Epithelial cell of esophagus (primary cell): ENCODE results near the gene PREX1.

ENCODE experiments used
- DNase-seq: peaks from one replicate; pipeline ENCODE4 v3.0.0; 2010; ENCODE audit warnings: low read depth
- H3K4me3 ChIP-seq: 2 replicates; pipeline ENCODE4 v1.5.1; 2011; ENCODE audit warnings: mild to moderate bottlenecking, low read length, control low read depth
- CTCF ChIP-seq: IDR thresholded peaks from 2 replicates; pipeline ENCODE4 v1.5.1; 2011; ENCODE audit warnings: low read depth, mild to moderate bottlenecking, low read length, control low read depth, inconsistent platforms; ENCODE audit not compliant: insufficient read depth; ENCODE audit errors: missing control alignments

Gene PREX1

DNA sequence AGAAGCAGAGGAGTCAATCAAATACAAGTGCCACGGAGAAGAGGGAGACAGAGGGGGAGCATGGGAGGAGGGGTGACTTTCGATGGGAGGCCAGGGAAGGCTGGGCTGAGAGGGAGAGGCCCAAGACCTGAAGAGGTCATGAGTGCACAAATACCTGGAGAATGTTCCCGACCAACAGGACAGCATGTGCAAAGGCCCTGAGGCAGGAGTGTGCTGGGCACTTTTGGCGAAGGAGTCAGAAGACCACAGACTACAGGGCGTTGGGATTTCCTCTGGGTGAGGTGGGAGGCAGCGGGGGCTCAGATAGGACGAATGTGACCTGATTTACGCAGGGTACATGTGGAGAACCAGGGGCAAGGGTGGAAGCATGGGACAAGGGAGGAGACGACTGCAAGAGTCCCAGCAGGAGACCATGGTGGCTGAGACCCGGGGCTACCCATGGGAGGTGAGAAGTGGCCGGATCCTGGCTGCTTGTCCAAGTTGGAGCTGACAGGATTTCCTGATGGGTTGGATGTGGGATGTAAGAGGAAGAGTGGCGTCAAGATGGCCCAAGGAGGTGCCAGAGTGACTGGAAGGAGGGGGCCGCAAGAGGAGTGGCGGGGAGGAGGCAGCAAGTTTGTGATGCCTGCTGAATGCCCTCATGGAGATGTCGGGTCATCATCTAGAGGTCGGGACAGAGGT is 23.4 kb downstream of the PREX1 start:
- no peak for TF ChIP-seq CTCF

DNA sequence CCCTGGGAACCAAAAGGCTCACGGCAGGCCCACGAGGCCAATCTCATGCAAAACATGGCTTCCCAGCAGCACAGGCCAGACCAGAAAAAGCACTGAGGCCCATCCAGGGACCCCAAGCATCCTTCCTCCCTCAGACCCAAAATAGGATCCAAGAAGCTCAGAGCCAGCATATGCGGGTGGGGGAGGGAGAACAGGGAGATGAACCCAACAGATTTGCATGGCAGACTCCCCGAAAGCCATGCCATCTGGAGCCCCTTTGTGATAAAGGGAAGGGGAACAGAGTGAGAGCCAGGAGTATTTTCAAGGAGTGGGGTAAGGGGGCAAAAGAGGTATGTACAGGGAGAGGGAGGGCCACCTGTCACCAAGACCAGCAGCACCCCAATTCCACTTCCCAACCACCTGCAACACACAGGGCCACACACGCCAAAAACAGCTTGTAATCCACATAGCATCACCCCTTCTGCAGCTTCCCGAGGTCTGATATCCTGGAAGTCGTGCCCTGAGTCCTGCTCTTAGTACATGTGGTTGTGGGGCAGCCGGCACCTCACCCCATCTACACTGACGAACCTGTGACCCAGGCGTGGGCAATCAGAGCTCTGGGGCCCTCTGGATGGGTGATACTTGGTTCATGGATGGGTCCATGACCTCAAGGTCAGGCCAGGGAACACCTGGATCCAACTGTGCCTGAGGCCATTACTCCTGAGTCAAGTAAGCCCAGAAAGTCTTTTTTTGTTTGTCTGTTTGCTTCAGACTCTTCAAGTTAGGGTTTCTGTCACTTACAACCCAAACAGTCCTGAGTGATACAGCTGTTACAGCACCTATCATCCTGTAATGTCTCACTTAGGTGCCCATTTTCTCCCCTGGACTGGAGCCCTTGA is 24.4 kb downstream of the PREX1 start:
- TF ChIP-seq CTCF: no peak
- no peak overlapping the region for H3K4me3 ChIP-seq
- DNase-seq: no peak

More for the DNA sequence above, 23.4 kb downstream of the PREX1 start:
- DNase-seq: no peak
- H3K4me3 ChIP-seq: no peak overlapping the region

- no peak overlapping the region for H3K4me3 ChIP-seq
- DNase-seq: no peak
- TF ChIP-seq CTCF: no peak
These were observed 25.2 kb downstream of the PREX1 start for GRCh38 chr20:48802647-48803046.

- no peak for TF ChIP-seq CTCF
- no peak for DNase-seq
- H3K4me3 ChIP-seq: no peak overlapping the region
These were observed 25.6 kb downstream of the PREX1 start for GRCh38 chr20:48802216-48802615.

DNA sequence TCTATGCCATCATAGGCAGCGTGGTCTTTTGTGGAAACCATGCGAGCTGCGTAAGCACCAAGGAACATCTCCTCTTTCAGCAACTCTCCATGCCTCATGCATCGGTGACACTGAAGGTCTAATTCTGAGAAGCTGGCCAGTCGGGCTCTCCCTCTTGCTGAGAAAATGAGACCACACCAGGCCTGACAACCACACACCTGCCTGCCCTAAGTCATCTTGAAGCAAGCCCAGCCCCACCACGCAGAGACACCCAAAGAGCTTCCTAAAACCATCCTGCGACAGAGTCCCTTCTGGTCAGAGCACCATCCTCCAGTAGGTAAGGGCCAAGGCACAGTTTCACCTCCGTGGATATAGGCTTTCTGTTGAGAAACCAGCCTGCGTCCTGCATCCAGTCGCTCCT is 26.6 kb downstream of the PREX1 start:
- TF ChIP-seq CTCF: no peak
- H3K4me3 ChIP-seq: no peak overlapping the region
- DNase-seq: no peak

DNA sequence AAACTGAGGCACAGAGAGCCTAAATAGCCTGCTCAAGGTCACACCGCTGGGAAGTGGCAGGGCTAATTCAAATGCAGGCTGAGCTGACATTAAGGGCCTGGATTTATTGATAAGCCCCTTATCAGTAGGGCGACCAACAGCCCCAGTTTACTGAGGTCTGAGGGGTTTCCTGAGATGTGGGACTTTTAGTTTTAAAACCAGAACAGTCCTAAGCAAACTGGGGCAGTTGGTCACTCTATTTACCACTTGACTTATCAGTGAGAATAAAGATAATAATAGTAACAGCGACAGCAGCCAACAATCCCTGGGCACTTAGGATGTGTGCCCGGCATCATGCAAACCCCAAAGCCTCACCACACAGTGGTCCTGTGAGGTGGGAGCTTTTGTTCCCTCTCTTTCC is 27.6 kb downstream of the PREX1 start:
- no peak overlapping the region for H3K4me3 ChIP-seq
- no peak for TF ChIP-seq CTCF
- no peak for DNase-seq
